ENCODE measurements around the gene SPOCK1. TPM values are rescaled to one million over a fixed set of nuclear protein-coding genes. Genes with fewer than 3 reads are reported as not detected.

Gene SPOCK1
- total RNA-seq, 1 experiment from 2014 or later = 10.9 TPM

DNA sequence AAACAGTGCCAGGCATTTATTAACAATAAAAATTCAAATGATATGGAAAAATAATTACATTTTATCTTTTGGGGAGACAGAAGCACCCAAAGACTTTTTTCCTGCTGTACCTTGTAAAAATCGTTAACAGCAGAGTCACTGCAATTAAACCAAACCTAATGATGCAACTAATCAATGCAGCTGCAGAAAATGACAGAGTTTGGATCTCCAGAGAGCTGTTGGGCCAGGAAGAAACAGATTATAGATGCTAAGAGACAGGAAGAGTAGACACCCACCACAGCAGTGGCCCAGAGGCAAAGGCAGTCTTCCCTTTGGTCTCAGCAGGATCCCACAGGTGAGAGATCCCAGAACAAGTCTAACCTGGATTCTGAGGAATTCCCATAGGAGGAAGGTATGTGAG is 53.0 kb downstream of the SPOCK1 start:
- no peaks in the 10 kb centered on the region; the same call in 1 of the 2 replicates for H3K4me1 ChIP-seq (ENCODE audit: insufficient read depth, low read length)
- no peak overlapping the region for H3K9ac ChIP-seq (ENCODE audit: extremely low read depth, insufficient read length, low read length)
- H2BK120ac ChIP-seq (ENCODE audit: low read depth, low read length, poor library complexity, severe bottlenecking) = no peak overlapping the region
- no peaks in the 10 kb centered on the region for H3K9me3 ChIP-seq (ENCODE audit: control insufficient read depth, low read depth, low read length)
- H4K91ac ChIP-seq (ENCODE audit: insufficient read length, low read depth, low read length) = no peak overlapping the region
- H3K23ac ChIP-seq (ENCODE audit: insufficient read length, low read depth, low read length) = no peak overlapping the region
- Mint-ChIP-seq H3K9me3 (no peaks in the 10 kb centered on the region), H3K27ac (no peak overlapping the region), H3K27me3 (ENCODE audit: low read depth) (peaks cover 3% of the 10 kb centered on the region), H3K4me3 (no peak overlapping the region), H3K4me1 (no peaks in the 10 kb centered on the region; a peak in 1 of 4 replicates), H3K36me3 (ENCODE audit: insufficient read depth in 1 of 3, low read depth in 3 of 3) (no peaks in the 10 kb centered on the region)
- no peak overlapping the region for H3K4ac ChIP-seq (ENCODE audit: low read depth, low read length)
- H2BK20ac ChIP-seq (ENCODE audit: low read depth, low read length, poor library complexity, severe bottlenecking) = no peak overlapping the region
- no peaks in the 10 kb centered on the region for H4K20me1 ChIP-seq (ENCODE audit: control insufficient read depth, insufficient read depth, insufficient read length)
- no peak overlapping the region for H3T11ph ChIP-seq (ENCODE audit: low read length)
- no peaks in the 10 kb centered on the region for H3K79me1 ChIP-seq (ENCODE audit: insufficient read depth, low read depth, low read length, poor library complexity, severe bottlenecking)
- H3K79me2 ChIP-seq (ENCODE audit: insufficient read depth, low read length) = no peaks in the 10 kb centered on the region
- no peaks in the 10 kb centered on the region for H3K23me2 ChIP-seq (ENCODE audit: insufficient read length, low read depth, low read length, poor library complexity, severe bottlenecking)
- H2BK12ac ChIP-seq (ENCODE audit: insufficient read length, low read depth, low read length) = no peak overlapping the region
- H2BK5ac ChIP-seq (ENCODE audit: insufficient read length, low read length) = no peak overlapping the region
- H3K27ac ChIP-seq (ENCODE audit: insufficient read length, low read depth, low read length) = no peak overlapping the region
- DNase-seq = no peak
- WGBS (ENCODE audit: extremely low coverage, insufficient read length, low lambda C conversion rate) = no CpG with 5 or more reads among the region's 1 CpG
- H2BK15ac ChIP-seq (ENCODE audit: low read depth, low read length) = no peak overlapping the region
- H4K8ac ChIP-seq (replicated peaks; ENCODE audit: insufficient read length, low read depth, low read length) = no peak overlapping the region
- no peak overlapping the region for H2AK5ac ChIP-seq (ENCODE audit: insufficient read length, low read length)
- no peak overlapping the region for H3K56ac ChIP-seq (ENCODE audit: insufficient read length, low read depth, low read length)
- TF ChIP-seq, protein P1, sequence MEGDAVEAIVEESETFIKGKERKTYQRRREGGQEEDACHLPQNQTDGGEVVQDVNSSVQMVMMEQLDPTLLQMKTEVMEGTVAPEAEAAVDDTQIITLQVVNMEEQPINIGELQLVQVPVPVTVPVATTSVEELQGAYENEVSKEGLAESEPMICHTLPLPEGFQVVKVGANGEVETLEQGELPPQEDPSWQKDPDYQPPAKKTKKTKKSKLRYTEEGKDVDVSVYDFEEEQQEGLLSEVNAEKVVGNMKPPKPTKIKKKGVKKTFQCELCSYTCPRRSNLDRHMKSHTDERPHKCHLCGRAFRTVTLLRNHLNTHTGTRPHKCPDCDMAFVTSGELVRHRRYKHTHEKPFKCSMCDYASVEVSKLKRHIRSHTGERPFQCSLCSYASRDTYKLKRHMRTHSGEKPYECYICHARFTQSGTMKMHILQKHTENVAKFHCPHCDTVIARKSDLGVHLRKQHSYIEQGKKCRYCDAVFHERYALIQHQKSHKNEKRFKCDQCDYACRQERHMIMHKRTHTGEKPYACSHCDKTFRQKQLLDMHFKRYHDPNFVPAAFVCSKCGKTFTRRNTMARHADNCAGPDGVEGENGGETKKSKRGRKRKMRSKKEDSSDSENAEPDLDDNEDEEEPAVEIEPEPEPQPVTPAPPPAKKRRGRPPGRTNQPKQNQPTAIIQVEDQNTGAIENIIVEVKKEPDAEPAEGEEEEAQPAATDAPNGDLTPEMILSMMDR (conservative IDR thresholded peaks at IDR 0.05) = no peak
- H3K27me3 ChIP-seq (ENCODE audit: insufficient read depth, low read length) = no peaks in the 10 kb centered on the region; the same call in 1 of the 2 replicates
- no peak overlapping the region for H3K18ac ChIP-seq (ENCODE audit: insufficient read length, low read depth, low read length)
- no peak overlapping the region for H4K5ac ChIP-seq (ENCODE audit: insufficient read length, low read depth, low read length)
- no peak overlapping the region for H2AFZ ChIP-seq (ENCODE audit: low read length)
- H3K4me2 ChIP-seq (ENCODE audit: insufficient read depth, insufficient read length, low read length) = no peak overlapping the region
- no peak overlapping the region for H3K14ac ChIP-seq (ENCODE audit: insufficient read depth, low read length)

All from H9 (cell line).